Measurements from ENCODE around the gene GTPBP3. TPM values are rescaled to one million over a fixed set of nuclear protein-coding genes. Genes with fewer than 3 reads are reported as not detected.

The GTPBP3 gene
- total and polyA plus RNA-seq, 9 of the 15 experiments (the other 6 are each of a cell fraction or from before 2014, with no cell fraction given): 4.9 to 124 (median 22.6) TPM

GRCh38 chr19:17303167-17303939 is 34.0 kb upstream of the GTPBP3 start, which contains the start of gene ABHD8 (continued):
- TF ChIP-seq, protein P1, sequence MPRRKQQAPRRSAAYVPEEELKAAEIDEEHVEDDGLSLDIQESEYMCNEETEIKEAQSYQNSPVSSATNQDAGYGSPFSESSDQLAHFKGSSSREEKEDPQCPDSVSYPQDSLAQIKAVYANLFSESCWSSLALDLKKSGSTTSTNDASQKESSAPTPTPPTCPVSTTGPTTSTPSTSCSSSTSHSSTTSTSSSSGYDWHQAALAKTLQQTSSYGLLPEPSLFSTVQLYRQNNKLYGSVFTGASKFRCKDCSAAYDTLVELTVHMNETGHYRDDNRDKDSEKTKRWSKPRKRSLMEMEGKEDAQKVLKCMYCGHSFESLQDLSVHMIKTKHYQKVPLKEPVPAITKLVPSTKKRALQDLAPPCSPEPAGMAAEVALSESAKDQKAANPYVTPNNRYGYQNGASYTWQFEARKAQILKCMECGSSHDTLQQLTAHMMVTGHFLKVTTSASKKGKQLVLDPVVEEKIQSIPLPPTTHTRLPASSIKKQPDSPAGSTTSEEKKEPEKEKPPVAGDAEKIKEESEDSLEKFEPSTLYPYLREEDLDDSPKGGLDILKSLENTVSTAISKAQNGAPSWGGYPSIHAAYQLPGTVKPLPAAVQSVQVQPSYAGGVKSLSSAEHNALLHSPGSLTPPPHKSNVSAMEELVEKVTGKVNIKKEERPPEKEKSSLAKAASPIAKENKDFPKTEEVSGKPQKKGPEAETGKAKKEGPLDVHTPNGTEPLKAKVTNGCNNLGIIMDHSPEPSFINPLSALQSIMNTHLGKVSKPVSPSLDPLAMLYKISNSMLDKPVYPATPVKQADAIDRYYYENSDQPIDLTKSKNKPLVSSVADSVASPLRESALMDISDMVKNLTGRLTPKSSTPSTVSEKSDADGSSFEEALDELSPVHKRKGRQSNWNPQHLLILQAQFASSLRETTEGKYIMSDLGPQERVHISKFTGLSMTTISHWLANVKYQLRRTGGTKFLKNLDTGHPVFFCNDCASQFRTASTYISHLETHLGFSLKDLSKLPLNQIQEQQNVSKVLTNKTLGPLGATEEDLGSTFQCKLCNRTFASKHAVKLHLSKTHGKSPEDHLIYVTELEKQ (CRISPR knock-in tag; IDR thresholded peaks at IDR 0.05): no peak
- TF ChIP-seq ZNF696 (CRISPR knock-in tag; conservative IDR thresholded peaks at IDR 0.05) (no peak), SRSF9 (IDR thresholded peaks at IDR 0.05; ENCODE audit: borderline replicate concordance, low read depth, low read length) (no peak), ZNF512 (tag; IDR thresholded peaks at IDR 0.05) (no peak), RNF2 (IDR thresholded peaks at IDR 0.05) (no peak), HDAC8 (tag; IDR thresholded peaks at IDR 0.05) (no peak), ZNF282 (CRISPR knock-in tag; IDR thresholded peaks at IDR 0.05) (no peak), ASH1L (IDR thresholded peaks at IDR 0.05; ENCODE audit: borderline replicate concordance, low read depth, partially characterized antibody) (peak; percentile 83), BRF2 (IDR thresholded peaks at IDR 0.05; ENCODE audit: borderline replicate concordance, insufficient read depth, insufficient read length) (no peak), KLF6 (CRISPR knock-in tag; IDR thresholded peaks at IDR 0.05; ENCODE audit: borderline replicate concordance) (no peak), FOXM1 (IDR thresholded peaks at IDR 0.05; ENCODE audit: low read depth) (peak; percentile 38; the same call in 1 of the 2 replicates), FOXM1 (CRISPR knock-in tag; IDR thresholded peaks at IDR 0.05; ENCODE audit: low read depth) (no peak), BRF1 (IDR thresholded peaks at IDR 0.05; ENCODE audit: borderline replicate concordance, extremely low read depth, insufficient read length) (no peak), GABPB2 (CRISPR knock-in tag; conservative IDR thresholded peaks at IDR 0.05) (no peak), DEAF1 (CRISPR knock-in tag; IDR thresholded peaks at IDR 0.05) (no peak), MXD1 (CRISPR knock-in tag; IDR thresholded peaks at IDR 0.05; ENCODE audit: borderline replicate concordance, poor library complexity, severe bottlenecking) (no peak), TEAD2 (tag; IDR thresholded peaks at IDR 0.05) (no peak), PHF8 (IDR thresholded peaks at IDR 0.05; ENCODE audit: borderline replicate concordance, low read length) (peak; percentile 72; the same call in 1 of the 2 replicates), GATAD2B (IDR thresholded peaks at IDR 0.05; ENCODE audit: borderline replicate concordance) (no peak)
